NAMALWA (cell line): ENCODE measurements around the gene TSHZ2.

ENCODE experiments used
- DNase-seq: peaks from one replicate; pipeline ENCODE4 v3.0.0-alpha.2; 2015; ENCODE audit warnings: low spot score

TSHZ2 gene

GRCh38 chr20:53283011-53283410 is 310.9 kb downstream of the TSHZ2 start:
- no peak for DNase-seq

DNA sequence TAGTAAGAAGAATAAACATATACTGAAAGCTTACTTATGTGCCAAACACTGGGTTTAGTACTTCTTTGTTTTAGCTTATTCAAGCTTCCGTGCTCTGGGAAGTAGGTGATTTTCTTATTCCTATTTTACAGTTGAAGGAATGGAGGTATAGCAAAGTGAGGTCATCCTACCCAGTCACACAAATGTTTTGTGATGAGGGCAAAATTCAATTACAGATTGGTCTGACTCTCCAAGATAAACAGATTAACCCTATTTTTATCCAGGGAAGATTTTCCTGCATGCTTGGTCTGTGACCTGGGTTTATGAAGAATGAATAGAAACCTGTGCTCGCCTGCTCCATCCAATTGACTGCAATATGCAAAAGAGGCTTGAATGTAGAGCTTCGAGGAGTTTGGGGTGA is 311.4 kb downstream of the TSHZ2 start:
- DNase-seq: no peak

DNA sequence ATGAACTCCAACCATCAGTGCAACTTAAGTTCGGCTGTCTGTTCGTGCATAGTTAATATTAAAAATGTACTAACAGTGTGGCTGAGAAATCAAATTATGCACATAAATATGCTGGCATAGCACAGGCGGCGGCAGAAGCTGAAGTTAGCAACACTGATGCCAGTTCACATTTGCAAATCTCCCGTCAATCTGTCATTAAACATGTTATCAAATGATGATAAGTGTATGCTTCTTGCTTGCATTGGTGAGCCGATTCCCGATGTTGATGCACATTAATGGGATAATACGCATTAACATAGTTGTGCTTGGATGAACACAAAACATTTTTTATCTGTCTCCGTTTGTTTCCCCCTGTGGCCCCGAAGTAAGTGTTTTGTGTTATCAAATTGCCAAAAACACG is 312.1 kb downstream of the TSHZ2 start:
- no peak for DNase-seq

- DNase-seq: no peak
These were observed 312.5 kb downstream of the TSHZ2 start for GRCh38 chr20:53284696-53285095.

- DNase-seq: no peak
These were observed 315.3 kb downstream of the TSHZ2 start for GRCh38 chr20:53287357-53288042.

DNA sequence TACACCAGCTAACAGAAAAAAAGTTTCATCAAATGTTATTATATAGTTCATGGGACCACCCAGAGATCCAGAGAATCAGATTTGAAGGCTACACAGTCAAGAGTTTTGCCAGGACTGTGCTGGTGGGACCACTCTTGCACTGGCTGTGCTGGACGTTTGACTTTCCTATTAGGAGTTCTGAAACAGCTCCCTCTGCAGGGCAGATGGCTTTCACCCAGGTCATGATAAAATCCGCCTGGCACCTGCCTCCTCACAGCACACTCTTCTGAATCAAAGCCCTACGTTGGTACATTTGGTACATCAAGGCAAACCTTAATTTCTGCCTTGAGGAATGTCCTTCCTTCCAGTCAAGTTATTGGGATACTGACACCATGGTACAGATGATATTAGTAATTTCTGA is 319.4 kb downstream of the TSHZ2 start:
- DNase-seq: peak; percentile 24

DNA sequence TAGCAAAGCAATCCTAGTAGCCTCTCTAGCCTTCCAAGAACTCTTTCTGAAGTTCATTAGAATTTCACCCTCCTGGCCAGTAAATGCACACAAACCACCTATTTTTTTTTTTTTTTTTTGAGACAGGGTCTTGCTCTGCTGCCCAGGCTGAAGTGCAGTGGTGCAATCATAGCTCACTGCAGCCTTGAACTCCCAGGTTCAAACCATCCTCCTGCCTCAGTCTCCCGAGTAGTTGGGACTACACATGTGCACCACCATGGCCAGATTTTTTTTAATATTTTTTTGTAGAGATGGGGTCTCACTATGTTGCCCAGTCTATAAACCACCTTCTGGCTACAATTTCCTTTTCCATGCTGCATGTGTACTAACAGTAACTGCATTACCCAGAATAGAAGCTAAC is 320.2 kb downstream of the TSHZ2 start:
- no peak for DNase-seq

- no peak for DNase-seq
These were observed 322.6 kb downstream of the TSHZ2 start for GRCh38 chr20:53294804-53295203.

DNA sequence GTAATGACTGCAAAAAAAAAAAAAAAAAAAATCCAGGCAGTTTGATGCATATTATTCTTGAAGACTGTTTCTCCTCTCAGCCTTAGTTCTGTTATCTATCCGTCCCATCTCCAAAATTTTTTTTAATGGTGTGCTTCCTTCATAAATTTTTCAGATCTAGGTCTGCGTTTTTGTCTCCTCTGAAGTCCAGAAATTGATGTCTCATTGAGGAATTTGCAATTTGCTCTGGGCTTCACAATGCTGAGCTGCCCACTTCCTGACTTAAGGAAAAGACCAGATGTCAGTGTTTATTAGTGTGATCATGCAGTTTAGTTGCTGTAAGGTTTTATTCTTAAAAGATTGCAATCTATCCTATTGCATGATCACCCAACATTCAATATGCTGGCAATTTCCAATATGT is 323.9 kb downstream of the TSHZ2 start:
- DNase-seq: no peak

DNA sequence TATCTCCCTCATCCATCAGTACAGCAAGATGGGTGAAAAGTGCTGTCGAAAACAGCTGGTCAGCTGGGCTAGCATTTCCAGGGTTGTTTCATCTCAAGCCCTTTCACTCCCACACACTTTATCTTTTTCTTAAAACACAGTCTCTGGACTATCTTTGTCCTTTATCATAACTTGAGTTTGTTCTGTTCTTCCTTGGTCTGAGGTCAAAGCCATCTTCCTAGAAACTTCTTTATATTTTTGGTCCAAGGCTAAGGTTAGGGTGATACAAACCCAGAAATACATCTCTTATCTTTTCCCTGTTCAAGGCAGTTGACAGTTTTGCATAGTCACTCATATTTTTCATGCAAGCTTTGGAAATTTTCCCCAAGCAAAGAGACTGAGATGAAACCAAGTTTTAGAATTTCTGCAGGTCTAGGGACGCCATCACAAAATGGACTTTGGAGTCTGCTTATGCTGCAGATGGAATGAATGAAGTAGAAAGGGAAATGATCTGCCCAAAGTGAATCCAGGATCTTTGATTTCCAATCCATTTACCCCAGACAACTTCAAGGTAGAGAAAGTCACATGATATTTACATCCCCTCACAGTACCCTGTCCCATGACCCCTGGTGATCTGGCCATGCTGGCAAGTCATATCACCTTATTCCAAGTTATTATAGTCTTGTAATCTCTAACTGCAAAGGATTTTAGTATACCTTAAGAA is 324.4 kb downstream of the TSHZ2 start:
- DNase-seq: no peak

- DNase-seq: no peak
These were observed 325.0 kb downstream of the TSHZ2 start for GRCh38 chr20:53297154-53297529.

DNA sequence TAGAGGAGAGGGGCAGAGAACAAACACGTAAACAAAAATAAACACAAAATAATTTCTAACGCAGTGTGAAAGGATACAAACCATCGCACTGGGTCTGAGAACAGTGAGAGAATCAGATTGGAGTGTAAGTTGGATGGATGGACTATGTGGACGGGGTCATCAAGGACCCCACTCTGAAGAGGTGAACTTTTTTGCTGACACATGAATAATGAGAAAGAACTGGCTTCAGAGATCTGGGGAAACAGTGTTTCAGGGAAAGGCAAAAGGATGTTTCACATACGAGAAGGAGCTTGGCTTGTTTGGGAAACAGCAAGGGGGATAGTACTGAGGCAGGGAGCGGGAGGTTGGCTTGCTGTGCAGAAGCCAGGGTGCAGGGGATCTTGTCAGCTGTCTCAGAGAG is 326.1 kb downstream of the TSHZ2 start:
- DNase-seq: no peak

DNA sequence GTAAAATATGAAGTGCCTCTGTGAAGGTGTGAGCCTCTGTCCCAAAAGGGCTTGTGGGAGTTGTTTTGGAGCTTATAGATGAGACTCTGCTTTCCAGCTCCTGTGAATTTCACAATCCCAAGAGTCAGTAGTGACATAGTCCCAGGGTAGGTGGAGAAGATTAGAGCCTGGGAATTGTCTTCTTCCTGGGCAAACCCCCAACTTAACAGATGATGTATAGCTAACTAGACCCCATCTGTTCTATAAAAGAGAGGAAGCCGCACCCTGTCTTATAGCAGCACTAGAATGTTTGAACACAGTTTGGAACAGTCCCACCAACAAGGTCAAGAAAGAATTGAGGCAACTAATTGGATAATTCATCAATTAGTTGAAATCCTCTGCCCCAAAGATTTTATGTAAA is 326.8 kb downstream of the TSHZ2 start:
- no peak for DNase-seq

- no peak for DNase-seq
These were observed 327.7 kb downstream of the TSHZ2 start for GRCh38 chr20:53299831-53300230.

- no peak for DNase-seq
These were observed 329.7 kb downstream of the TSHZ2 start for GRCh38 chr20:53301869-53302268.

DNA sequence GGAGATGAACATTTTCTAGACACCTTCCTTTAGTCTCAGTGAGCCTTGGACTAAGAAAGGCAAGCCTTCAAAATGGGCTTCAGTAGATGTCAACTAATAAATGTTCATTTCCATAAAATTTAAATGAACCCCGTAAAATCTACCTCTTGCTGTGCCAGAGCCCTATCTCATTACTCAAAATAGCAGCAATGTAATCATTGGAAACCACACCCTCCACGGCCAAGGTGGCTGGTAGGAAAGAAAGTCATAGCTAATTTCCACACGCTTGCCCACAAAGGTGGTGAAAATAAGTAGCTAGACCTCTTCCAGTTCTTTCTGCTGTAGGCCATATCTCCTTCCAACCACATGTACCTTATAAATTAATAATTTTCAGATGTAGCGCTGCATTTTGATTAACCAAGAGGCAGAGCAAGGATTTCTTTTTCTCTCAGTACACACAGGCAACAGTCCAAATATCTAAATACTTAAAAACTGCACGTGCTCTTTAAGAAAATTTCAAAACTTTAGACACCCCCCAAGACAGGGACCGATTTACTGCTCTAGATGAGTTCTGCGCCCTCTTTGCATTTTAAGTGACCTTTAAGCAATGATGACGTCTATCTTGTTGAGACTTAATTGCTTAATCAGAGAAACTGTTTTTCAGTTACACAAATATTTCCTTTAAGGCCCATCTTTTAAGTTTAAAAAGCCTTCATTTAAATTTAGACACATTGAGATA is 330.7 kb downstream of the TSHZ2 start:
- no peak for DNase-seq

DNA sequence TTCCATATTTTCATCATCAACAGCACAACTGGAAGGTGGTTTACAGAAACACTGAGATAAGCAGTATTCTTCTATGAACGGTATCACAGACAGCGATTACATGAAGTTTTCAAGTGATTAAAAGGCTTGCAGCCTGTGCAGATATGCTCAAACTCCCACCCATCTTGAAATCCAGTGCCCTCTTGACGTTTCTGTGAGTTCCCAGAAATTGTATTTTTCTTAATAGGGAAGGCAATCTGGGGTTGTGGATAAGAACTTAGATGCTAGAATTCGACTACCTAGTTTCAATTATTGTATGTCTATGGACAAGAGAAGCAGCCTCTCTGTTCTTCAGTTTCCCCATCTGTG is 331.2 kb downstream of the TSHZ2 start:
- no peak for DNase-seq

DNA sequence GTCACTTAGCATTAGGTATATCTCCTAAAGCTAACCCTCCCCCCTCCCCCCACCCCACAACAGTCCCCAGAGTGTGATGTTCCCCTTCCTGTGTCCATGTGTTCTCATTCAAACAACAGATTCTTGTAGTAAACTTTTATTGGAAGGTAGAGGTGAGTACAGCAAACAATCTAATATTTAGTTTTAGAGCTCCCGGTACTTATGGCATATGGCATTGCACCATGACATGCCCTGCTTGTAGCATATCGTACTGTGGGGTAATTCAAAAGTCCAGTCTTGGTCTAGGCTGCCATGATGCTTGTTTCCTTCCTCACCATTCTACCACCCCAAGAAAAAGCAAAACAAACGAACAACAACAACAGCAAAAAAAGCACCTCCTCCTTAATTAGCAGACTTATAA is 332.0 kb downstream of the TSHZ2 start:
- no peak for DNase-seq

DNA sequence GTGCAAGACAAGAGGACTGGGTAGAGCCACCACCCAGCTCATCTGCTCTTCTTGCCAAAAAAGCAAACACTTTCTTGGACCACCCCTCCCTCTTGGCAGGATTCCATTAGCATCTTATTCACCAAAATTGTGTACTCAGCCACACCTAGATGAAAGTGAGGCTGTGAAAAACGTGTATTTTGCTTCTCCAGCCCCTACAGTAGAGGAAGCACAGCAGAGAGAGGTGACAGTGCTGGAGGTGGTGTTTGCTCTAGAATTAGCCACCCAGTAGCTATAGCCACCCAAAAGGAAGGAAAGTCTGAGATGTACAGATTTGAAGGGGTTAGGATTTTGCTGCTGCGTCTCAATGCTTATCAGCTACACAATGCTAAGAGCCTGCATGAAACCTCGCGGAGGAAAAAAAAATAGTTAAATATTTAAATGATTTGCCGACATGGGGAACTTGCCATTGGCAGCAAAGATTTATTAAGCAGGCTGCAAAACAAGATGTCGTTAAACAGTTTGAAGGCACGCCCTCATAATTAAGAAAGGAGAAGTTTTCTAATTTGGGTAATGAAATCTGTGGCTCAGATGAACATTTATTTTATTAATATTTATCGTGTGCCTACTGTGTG is 334.1 kb downstream of the TSHZ2 start:
- no peak for DNase-seq

DNA sequence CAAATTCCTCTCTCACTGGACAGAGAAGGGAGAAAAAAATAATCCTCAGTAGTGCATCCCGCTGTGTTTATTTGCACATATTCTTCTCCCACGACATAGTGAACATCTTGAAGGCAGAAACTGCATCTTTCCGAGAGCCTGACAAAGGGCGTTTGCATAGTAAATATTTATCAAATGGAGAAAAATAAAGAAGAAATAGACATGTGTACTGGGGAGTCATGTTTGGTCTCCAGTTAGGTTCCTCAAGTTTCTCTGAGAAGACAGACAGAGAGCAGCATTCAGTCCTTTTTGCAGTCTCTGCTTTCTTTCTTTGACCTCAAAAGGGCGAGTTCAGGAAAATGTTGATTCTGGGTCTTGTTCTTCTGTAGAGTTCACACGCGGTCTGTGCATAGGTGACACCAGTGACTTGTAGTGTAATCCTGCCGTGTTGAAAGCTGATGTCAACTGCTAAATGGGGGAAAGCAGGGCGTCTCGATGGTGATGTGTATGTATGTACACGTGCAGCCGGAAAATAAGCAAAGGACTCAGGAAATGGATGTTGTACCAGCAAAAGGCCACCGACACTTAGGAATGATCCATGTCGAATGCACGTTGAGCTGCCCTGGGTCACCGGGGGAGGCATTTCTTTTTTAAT is 335.9 kb downstream of the TSHZ2 start:
- DNase-seq: no peak

GRCh38 chr20:53309515-53309914 is 337.4 kb downstream of the TSHZ2 start:
- DNase-seq: no peak

DNA sequence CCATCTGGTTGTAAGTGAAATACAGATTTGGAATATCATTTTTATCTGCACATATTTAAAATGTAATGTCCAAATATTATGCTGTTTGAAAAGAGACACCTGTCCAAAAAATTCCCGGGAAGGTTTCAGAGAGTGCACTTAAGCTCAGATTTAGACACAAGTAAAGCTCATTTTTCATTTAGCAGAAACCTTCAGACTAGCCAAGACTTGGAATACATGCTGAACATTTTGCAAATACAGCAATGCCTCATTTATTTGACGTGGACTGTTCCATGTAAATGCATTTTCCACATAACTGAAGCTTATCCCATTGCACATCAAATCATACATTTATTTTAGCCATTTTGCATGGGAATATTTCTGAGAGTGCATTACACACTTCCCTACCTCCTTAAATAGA is 340.8 kb downstream of the TSHZ2 start:
- no peak for DNase-seq
